ENCODE measurements around the gene NCKAP5. TPM values are rescaled to one million over a fixed set of nuclear protein-coding genes. Genes with fewer than 3 reads are reported as not detected.

Gene NCKAP5
- polyA plus RNA-seq, 3 donors: not detected

- no peaks in the 10 kb centered on the region for H3K79me2 ChIP-seq (ENCODE audit: insufficient read depth, low read length)
- no peak overlapping the region for H3K27ac ChIP-seq (ENCODE audit: low read depth in 1 of 2, low read length in 2 of 2)
- no peaks in the 10 kb centered on the region for H3K27me3 ChIP-seq (ENCODE audit: control insufficient read depth in 2 of 2, insufficient read depth in 2 of 2, low read length in 2 of 2)
- H3K9ac ChIP-seq (ENCODE audit: insufficient read depth, low read length, poor library complexity, severe bottlenecking): no peak overlapping the region
- peaks cover 0 to 5% (median 2%) of the 10 kb centered on the region in 7 donors for H3K9me3 Mint-ChIP-seq
- no peaks in the 10 kb centered on the region for H3K4me1 ChIP-seq (ENCODE audit: control insufficient read depth in 1 of 2, insufficient read depth in 2 of 2, low read length in 2 of 2)
- no peaks in the 10 kb centered on the region for H3K4me1 Mint-ChIP-seq
- TF ChIP-seq, protein P1, sequence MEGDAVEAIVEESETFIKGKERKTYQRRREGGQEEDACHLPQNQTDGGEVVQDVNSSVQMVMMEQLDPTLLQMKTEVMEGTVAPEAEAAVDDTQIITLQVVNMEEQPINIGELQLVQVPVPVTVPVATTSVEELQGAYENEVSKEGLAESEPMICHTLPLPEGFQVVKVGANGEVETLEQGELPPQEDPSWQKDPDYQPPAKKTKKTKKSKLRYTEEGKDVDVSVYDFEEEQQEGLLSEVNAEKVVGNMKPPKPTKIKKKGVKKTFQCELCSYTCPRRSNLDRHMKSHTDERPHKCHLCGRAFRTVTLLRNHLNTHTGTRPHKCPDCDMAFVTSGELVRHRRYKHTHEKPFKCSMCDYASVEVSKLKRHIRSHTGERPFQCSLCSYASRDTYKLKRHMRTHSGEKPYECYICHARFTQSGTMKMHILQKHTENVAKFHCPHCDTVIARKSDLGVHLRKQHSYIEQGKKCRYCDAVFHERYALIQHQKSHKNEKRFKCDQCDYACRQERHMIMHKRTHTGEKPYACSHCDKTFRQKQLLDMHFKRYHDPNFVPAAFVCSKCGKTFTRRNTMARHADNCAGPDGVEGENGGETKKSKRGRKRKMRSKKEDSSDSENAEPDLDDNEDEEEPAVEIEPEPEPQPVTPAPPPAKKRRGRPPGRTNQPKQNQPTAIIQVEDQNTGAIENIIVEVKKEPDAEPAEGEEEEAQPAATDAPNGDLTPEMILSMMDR (IDR thresholded peaks at IDR 0.05): no peak
- H3K9me3 ChIP-seq (replicated peaks in 1 of 2; ENCODE audit: control insufficient read depth in 1 of 2, insufficient read depth in 1 of 2, low read length in 2 of 2): no peaks in the 10 kb centered on the region
- intact Hi-C loops (cut with micrococcal nuclease): no loop called here
- no peak overlapping the region for H3K4me3 ChIP-seq (replicated peaks in 1 of 3; ENCODE audit: low read depth in 2 of 3, low read length in 3 of 3)
- 83% methylated on average over 4 of the region's 6 CpGs for WGBS (ENCODE audit: insufficient coverage)
- no peak overlapping the region for H3K27ac Mint-ChIP-seq
- no peak overlapping the region for H3K4me2 ChIP-seq (replicated peaks; ENCODE audit: extremely low read depth, low read length, poor library complexity, severe bottlenecking)
- no peak for DNase-seq
- no peaks in the 10 kb centered on the region for H4K20me1 ChIP-seq (ENCODE audit: insufficient read depth, low read length)
- no peaks in the 10 kb centered on the region for H3K27me3 Mint-ChIP-seq (ENCODE audit: low read depth in 3 of 3)
- H3K4me3 Mint-ChIP-seq: no peak overlapping the region
- no peaks in the 10 kb centered on the region for H3K36me3 Mint-ChIP-seq
- no peaks in the 10 kb centered on the region for H3K36me3 ChIP-seq (replicated peaks in 1 of 2; ENCODE audit: control insufficient read depth in 1 of 2, insufficient read depth in 2 of 2, low read length in 2 of 2)
- no peak overlapping the region for H2AFZ ChIP-seq (ENCODE audit: insufficient read depth, low read depth, low read length, poor library complexity, severe bottlenecking)
These were observed 105.5 kb downstream of the NCKAP5 start for GRCh38 chr2:133462811-133463210.

DNA sequence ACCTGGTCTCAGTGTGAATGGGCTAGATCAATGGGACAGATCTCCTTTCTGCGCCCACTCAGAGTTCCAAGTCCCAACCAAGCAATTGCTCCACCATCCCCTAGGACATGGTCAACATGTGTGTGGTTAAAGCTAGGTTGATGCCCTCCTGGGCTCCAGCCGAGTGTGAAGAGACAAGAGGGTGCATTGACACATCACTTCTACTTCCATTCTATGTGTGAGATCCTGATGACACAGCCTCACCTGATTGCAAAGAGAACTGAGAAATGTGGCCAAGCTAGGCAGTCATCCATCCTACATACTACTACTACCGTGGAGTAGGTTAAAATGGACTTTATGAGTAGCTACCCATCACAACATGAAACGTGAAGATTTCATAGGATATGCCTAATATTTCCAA lies 106.8 kb downstream of the NCKAP5 start:
- Histone ChIP-seq H3K4me1 (ENCODE audit: control insufficient read depth in 1 of 2, insufficient read depth in 2 of 2, low read length in 2 of 2) (no peaks in the 10 kb centered on the region), H3K27me3 (ENCODE audit: control insufficient read depth in 2 of 2, insufficient read depth in 2 of 2, low read length in 2 of 2) (no peaks in the 10 kb centered on the region), H3K36me3 (replicated peaks in 1 of 2; ENCODE audit: control insufficient read depth in 1 of 2, insufficient read depth in 2 of 2, low read length in 2 of 2) (no peaks in the 10 kb centered on the region), H3K9me3 (replicated peaks in 1 of 2; ENCODE audit: control insufficient read depth in 1 of 2, insufficient read depth in 1 of 2, low read length in 2 of 2) (no peaks in the 10 kb centered on the region), H3K4me2 (replicated peaks; ENCODE audit: extremely low read depth, low read length, poor library complexity, severe bottlenecking) (no peak overlapping the region), H3K4me3 (replicated peaks in 1 of 3; ENCODE audit: low read depth in 2 of 3, low read length in 3 of 3) (no peak overlapping the region), H4K20me1 (ENCODE audit: insufficient read depth, low read length) (no peaks in the 10 kb centered on the region), H3K9ac (ENCODE audit: insufficient read depth, low read length, poor library complexity, severe bottlenecking) (no peak overlapping the region), H3K27ac (ENCODE audit: low read depth in 1 of 2, low read length in 2 of 2) (no peak overlapping the region), H3K79me2 (ENCODE audit: insufficient read depth, low read length) (no peaks in the 10 kb centered on the region), H2AFZ (ENCODE audit: insufficient read depth, low read depth, low read length, poor library complexity, severe bottlenecking) (no peak overlapping the region)
- H3K27ac Mint-ChIP-seq: no peak overlapping the region
- intact Hi-C loops (cut with micrococcal nuclease): no loop called here
- WGBS (ENCODE audit: insufficient coverage): no CpG with 5 or more reads among the region's 4 CpGs
- TF ChIP-seq, protein P1 (IDR thresholded peaks at IDR 0.05): no peak
- DNase-seq: no peak
- no peaks in the 10 kb centered on the region for H3K36me3 Mint-ChIP-seq
- H3K9me3 Mint-ChIP-seq: peaks cover 0 to 5% (median 2%) of the 10 kb centered on the region in 7 donors
- H3K27me3 Mint-ChIP-seq (ENCODE audit: low read depth in 3 of 3): no peaks in the 10 kb centered on the region
- no peak overlapping the region for H3K4me3 Mint-ChIP-seq
- H3K4me1 Mint-ChIP-seq: no peaks in the 10 kb centered on the region
